ENCODE measurements around the gene KRTAP19-5.

KRTAP19-5 gene

DNA sequence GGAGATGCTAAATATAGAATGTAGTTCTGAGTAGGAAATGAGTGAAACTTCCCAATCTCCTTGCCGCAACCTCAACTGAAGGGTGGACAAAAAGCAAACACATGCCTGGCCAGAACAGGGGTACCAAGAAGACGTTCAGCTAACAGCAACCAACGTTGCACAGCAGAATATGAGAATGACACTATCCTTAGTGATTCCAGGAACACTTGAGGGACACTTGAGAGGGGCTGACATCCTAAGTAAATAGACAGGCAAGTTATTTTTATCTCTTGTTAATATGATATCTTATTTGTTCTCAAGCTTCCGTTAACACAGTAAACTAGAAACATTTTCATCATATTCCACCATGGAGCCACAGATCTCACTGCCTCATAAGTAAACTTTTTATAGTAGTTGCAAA, 22.7 kb downstream of the KRTAP19-5 start:
- Histone ChIP-seq H3K36me3 (ENCODE audit: control insufficient read depth in 1 of 2, insufficient read depth in 2 of 2, low read length in 2 of 2) (no peaks in the 10 kb centered on the region), H3K27me3 (ENCODE audit: low read depth, low read length) (no peaks in the 10 kb centered on the region), H3K9me3 (ENCODE audit: control insufficient read depth in 1 of 2, low read length in 2 of 2) (no peaks in the 10 kb centered on the region), H3K27ac (ENCODE audit: low read length) (no peak overlapping the region), H3K4me1 (ENCODE audit: control insufficient read depth in 1 of 2, insufficient read depth in 2 of 2, low read length in 2 of 2) (no peaks in the 10 kb centered on the region), H3K4me3 (ENCODE audit: low read depth in 1 of 2, low read length in 2 of 2) (no peak overlapping the region)

DNA sequence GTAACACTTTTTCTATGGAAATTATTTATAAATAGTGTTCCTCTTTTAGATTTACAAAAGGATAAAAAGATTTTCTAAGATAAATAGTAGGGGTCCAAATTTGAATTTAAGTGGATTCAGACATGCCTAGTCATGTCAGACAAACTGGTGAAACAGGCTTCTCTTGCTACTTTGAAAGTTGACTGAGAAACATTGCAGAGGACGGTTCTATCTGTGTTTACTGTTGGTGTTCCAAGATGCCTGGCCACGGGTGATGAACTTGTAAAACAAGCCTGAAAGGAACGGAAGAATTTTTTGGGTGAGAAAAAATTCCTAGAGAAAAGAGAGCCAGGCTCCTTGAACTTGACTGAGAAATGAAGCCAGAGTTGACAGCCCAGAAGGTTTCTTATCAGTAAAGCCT, 23.9 kb downstream of the KRTAP19-5 start:
- H3K4me1 ChIP-seq (ENCODE audit: control insufficient read depth in 1 of 2, insufficient read depth in 2 of 2, low read length in 2 of 2), result no peaks in the 10 kb centered on the region
- no peak overlapping the region for H3K27ac ChIP-seq (ENCODE audit: low read length)
- H3K9me3 ChIP-seq (ENCODE audit: control insufficient read depth in 1 of 2, low read length in 2 of 2), result no peaks in the 10 kb centered on the region
- no peak overlapping the region for H3K4me3 ChIP-seq (ENCODE audit: low read depth in 1 of 2, low read length in 2 of 2)
- H3K27me3 ChIP-seq (ENCODE audit: low read depth, low read length), result no peaks in the 10 kb centered on the region
- no peaks in the 10 kb centered on the region for H3K36me3 ChIP-seq (ENCODE audit: control insufficient read depth in 1 of 2, insufficient read depth in 2 of 2, low read length in 2 of 2)

DNA sequence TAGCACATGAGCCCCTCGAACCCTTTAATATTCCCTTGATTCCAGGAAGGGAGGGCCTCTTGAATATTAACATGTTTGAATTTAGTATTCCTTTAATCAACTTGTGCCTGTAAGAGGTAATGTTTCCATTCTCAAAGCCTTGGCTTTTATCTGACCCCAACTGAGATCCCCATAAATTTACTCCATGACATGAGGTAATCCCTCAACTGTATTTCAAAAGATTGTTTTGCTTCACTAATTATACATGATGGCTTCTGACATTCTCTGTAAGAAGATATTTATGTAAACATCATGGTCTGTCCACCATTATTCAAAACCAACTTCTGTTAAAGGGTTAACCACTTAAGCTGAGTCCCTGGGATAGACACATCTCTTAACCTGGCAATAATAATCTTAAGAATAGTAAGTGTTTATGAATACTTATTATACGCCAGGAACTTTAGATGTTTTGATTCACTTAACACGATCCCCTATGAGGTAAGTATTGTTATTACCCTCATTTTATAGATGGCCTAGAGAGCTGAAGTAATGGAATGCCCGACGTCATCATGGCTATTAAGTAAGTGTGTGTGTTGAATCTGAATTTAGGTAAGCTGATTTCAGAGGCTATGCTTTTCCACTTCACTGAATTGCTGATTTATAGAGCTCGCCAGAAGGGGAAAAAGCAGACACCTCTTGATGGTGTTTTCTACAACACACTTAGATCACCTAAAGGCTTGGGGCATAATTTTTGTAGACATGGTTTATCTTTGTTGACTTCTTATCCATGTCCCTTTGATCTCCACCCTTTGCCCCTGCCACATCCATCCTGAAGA, 32.8 kb downstream of the KRTAP19-5 start:
- no peaks in the 10 kb centered on the region for H3K9me3 ChIP-seq (ENCODE audit: control insufficient read depth in 1 of 2, low read length in 2 of 2)
- H3K4me3 ChIP-seq (ENCODE audit: low read depth in 1 of 2, low read length in 2 of 2), result no peak overlapping the region
- H3K27ac ChIP-seq (ENCODE audit: low read length), result no peak overlapping the region
- no peaks in the 10 kb centered on the region for H3K27me3 ChIP-seq (ENCODE audit: low read depth, low read length)
- no peaks in the 10 kb centered on the region for H3K36me3 ChIP-seq (ENCODE audit: control insufficient read depth in 1 of 2, insufficient read depth in 2 of 2, low read length in 2 of 2)
- no peaks in the 10 kb centered on the region for H3K4me1 ChIP-seq (ENCODE audit: control insufficient read depth in 1 of 2, insufficient read depth in 2 of 2, low read length in 2 of 2)

DNA sequence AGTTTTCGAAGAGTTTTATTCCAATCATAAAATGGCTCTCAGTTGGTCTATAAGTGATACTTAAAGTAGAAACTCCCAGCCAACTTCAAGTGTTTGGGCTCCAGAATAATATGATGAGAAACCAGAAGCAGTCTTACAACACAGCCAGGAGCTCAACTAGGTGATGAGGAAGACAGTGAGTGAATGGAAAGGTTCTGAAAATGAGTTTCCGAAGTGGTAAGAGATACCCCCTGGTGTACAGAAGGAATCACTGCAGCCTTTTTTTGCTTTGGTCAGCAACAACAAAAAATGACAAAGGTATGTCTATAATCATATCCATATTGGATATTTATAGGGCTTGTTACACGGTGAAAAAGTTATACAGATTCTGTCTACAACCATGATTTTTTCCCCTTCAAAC, 38.2 kb downstream of the KRTAP19-5 start:
- no peaks in the 10 kb centered on the region for H3K9me3 ChIP-seq (ENCODE audit: control insufficient read depth in 1 of 2, low read length in 2 of 2)
- no peaks in the 10 kb centered on the region for H3K27me3 ChIP-seq (ENCODE audit: low read depth, low read length)
- H3K4me1 ChIP-seq (ENCODE audit: control insufficient read depth in 1 of 2, insufficient read depth in 2 of 2, low read length in 2 of 2), result no peaks in the 10 kb centered on the region
- no peaks in the 10 kb centered on the region for H3K36me3 ChIP-seq (ENCODE audit: control insufficient read depth in 1 of 2, insufficient read depth in 2 of 2, low read length in 2 of 2)
- no peak overlapping the region for H3K4me3 ChIP-seq (ENCODE audit: low read depth in 1 of 2, low read length in 2 of 2)
- no peak overlapping the region for H3K27ac ChIP-seq (ENCODE audit: low read length)

Measured in muscle layer of duodenum (tissue), 2 donors.